ENCODE results near the gene RTEL1.

DNA sequence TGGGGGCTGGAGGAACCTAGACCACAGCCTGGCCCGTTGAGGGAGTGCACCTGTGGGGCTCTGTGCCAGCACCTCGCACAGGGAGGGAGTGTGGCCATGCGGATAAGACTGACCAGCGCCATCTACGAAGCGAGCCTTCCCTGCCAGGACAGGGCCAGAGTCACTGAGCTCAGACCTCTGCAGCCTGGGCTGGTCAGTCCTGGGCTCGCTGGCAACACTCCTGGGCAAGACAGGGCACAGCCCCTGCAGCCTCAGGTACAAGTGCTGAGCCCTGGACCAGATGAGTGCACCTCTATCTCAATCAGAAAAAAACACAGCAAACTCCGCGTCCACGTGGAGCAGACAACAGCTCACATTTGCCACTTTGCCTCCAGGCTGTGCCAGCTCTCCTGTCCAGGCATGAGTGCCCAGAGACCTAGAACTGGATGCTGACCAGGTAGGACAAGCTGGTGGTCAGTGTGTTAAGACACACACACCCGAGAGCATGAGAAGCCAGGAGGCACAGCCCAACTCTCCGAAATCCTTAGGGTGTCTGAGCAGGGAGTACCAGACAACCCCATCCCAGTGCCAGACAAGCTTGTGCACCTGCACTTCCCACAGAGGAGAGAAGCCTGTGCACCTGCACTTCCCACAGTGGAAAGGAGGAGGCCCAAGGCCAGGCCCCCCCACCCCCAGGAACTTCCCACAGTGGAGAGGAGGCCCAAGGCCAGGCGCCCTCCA lies 44.8 kb downstream of the RTEL1 start:
- TF ChIP-seq, protein P1, sequence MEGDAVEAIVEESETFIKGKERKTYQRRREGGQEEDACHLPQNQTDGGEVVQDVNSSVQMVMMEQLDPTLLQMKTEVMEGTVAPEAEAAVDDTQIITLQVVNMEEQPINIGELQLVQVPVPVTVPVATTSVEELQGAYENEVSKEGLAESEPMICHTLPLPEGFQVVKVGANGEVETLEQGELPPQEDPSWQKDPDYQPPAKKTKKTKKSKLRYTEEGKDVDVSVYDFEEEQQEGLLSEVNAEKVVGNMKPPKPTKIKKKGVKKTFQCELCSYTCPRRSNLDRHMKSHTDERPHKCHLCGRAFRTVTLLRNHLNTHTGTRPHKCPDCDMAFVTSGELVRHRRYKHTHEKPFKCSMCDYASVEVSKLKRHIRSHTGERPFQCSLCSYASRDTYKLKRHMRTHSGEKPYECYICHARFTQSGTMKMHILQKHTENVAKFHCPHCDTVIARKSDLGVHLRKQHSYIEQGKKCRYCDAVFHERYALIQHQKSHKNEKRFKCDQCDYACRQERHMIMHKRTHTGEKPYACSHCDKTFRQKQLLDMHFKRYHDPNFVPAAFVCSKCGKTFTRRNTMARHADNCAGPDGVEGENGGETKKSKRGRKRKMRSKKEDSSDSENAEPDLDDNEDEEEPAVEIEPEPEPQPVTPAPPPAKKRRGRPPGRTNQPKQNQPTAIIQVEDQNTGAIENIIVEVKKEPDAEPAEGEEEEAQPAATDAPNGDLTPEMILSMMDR (IDR thresholded peaks at IDR 0.05), result no peak
- TF ChIP-seq POLR2A (IDR thresholded peaks at IDR 0.05) (no peak), POLR2AphosphoS5 (IDR thresholded peaks at IDR 0.05) (no peak), EP300 (IDR thresholded peaks at IDR 0.05) (no peak)
